A673 (cell line): ENCODE data around the gene TMEM81. TPM values are rescaled to one million over a fixed set of nuclear protein-coding genes. Genes with fewer than 3 reads are reported as not detected.

Source experiments
- BruUV-seq: library from RNA; stranded (reverse); fragments of 400-500 nt; replicated peaks from 2 replicates; lab custom pipeline; 2021; lab: Mats Ljungman, UMichigan
- CTCF ChIA-PET: fragments of 300-600 bp; sonication (Branson Sonifier 250); formaldehyde crosslinking; loops from one replicate; lab custom pipeline; 2022; ENCODE audit warnings: antibody characterized with exemption; lab: Charles Lee
- POLR2A ChIA-PET: fragments of 300-600 bp; sonication (Branson Sonifier 250); formaldehyde crosslinking; loops from one replicate; lab custom pipeline; 2022; ENCODE audit warnings: antibody characterized with exemption; ENCODE audit not compliant: low non-redundant PET; lab: Charles Lee
- DNase-seq: peaks from one replicate; pipeline ENCODE4 v3.0.0-alpha.2; 2015; ENCODE audit warnings: low spot score
- H3K27ac ChIP-seq: fragments of 200-600 bp; sonication (generic); 2 replicates; pipeline ENCODE4 v1.5.1; 2016; ENCODE audit warnings: mixed run types, low read depth, mild to moderate bottlenecking, mixed read lengths, antibody characterized with exemption, low read length; ENCODE audit not compliant: poor library complexity, severe bottlenecking
- H3K27me3 ChIP-seq: fragments of 200-600 bp; sonication (generic); replicated peaks from 2 replicates; pipeline ENCODE4 v1.6.1; 2017; ENCODE audit warnings: mixed run types, low read depth, mild to moderate bottlenecking, mixed read lengths, antibody characterized with exemption, low read length; ENCODE audit not compliant: insufficient read depth, poor library complexity
- H3K36me3 ChIP-seq: fragments of 200-600 bp; sonication (generic); 2 replicates; pipeline ENCODE4 v1.6.1; 2016; ENCODE audit warnings: mixed run types, mild to moderate bottlenecking, mixed read lengths, antibody characterized with exemption, low read length; ENCODE audit not compliant: insufficient read depth, poor library complexity, severe bottlenecking
- H3K4me1 ChIP-seq: fragments of 200-600 bp; sonication (generic); 2 replicates; pipeline ENCODE4 v1.6.1; 2017; ENCODE audit warnings: mixed run types, mild to moderate bottlenecking, mixed read lengths, antibody characterized with exemption, low read length; ENCODE audit not compliant: insufficient read depth, poor library complexity, severe bottlenecking
- H3K4me3 ChIP-seq: fragments of 200-600 bp; sonication (generic); 2 replicates; pipeline ENCODE4 v1.5.1; 2016; ENCODE audit warnings: low read depth, mixed run types, mild to moderate bottlenecking, mixed read lengths, low read length; ENCODE audit not compliant: poor library complexity, severe bottlenecking
- H3K9me3 ChIP-seq: fragments of 200-600 bp; sonication (generic); 2 replicates; pipeline ENCODE4 v1.6.1; 2016; ENCODE audit warnings: mixed run types, low read depth, mild to moderate bottlenecking, mixed read lengths, antibody characterized with exemption, low read length; ENCODE audit not compliant: poor library complexity, severe bottlenecking
- EZH2 ChIP-seq: fragments of 200-600 bp; sonication (generic); IDR thresholded peaks from 2 replicates; pipeline ENCODE4 v1.6.1; 2017; ENCODE audit warnings: borderline replicate concordance, low read depth, mild to moderate bottlenecking, mixed read lengths, antibody characterized with exemption, low read length; ENCODE audit not compliant: poor library complexity, severe bottlenecking
- intact Hi-C: fragments of 100-400 bp; cut with micrococcal nuclease; formaldehyde crosslinking; loops from one replicate; pipeline ENCODE4 v1.10.0; 2022; ENCODE audit not compliant: unreplicated experiment
- total RNA-seq: library from RNA; stranded (reverse); gene quantifications from 2 replicates; pipeline ENCODE4 v1.2.3, GENCODE V29; 2021
- TF ChIP-seq, protein P1 (sequence below): fragments of 300-800, 200-600 bp; sonication (generic); conservative IDR thresholded peaks from 2 replicates; pipeline ENCODE4 v1.5.1; 2017; ENCODE audit warnings: low read depth, mild to moderate bottlenecking, antibody characterized with exemption, low read length, moderate library complexity, mixed read lengths

Gene TMEM81
- total RNA-seq, 1 experiment from 2014 or later: 5.4 TPM

DNA sequence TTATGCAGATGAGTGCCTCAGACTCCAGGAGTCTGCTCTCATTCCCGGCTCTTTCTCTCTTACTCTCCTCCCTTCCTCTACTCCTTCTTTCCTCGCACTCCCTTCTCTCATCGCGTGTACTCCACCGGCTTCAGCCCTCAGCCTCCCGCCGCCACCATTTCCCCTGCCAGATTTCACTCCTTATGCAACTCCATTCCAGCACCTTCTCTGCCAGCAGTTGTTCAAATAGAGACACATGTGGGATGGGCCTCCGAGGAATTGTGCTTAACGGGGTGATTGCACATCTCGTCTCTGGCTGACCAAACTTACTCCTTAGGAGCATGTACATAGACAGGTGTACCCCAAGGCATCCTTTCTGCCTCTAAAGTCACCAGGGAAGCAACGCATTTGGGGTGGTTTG, 39.1 kb downstream of the TMEM81 start:
- no peak for DNase-seq
- intact Hi-C loops: no loop called here
- ChIA-PET CTCF (no interaction called here), POLR2A (no interaction called here)
- H3K4me3 ChIP-seq: no peak overlapping the region
- H3K4me1 ChIP-seq: no peaks in the 10 kb centered on the region
- no peak for TF ChIP-seq EZH2
- TF ChIP-seq, protein P1, sequence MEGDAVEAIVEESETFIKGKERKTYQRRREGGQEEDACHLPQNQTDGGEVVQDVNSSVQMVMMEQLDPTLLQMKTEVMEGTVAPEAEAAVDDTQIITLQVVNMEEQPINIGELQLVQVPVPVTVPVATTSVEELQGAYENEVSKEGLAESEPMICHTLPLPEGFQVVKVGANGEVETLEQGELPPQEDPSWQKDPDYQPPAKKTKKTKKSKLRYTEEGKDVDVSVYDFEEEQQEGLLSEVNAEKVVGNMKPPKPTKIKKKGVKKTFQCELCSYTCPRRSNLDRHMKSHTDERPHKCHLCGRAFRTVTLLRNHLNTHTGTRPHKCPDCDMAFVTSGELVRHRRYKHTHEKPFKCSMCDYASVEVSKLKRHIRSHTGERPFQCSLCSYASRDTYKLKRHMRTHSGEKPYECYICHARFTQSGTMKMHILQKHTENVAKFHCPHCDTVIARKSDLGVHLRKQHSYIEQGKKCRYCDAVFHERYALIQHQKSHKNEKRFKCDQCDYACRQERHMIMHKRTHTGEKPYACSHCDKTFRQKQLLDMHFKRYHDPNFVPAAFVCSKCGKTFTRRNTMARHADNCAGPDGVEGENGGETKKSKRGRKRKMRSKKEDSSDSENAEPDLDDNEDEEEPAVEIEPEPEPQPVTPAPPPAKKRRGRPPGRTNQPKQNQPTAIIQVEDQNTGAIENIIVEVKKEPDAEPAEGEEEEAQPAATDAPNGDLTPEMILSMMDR: no peak
- no peak overlapping the region for H3K27ac ChIP-seq
- H3K36me3 ChIP-seq: no peaks in the 10 kb centered on the region
- H3K27me3 ChIP-seq: peaks cover 65% of the 10 kb centered on the region
- BruUV-seq: no TSS peak
- H3K9me3 ChIP-seq: no peaks in the 10 kb centered on the region

DNA sequence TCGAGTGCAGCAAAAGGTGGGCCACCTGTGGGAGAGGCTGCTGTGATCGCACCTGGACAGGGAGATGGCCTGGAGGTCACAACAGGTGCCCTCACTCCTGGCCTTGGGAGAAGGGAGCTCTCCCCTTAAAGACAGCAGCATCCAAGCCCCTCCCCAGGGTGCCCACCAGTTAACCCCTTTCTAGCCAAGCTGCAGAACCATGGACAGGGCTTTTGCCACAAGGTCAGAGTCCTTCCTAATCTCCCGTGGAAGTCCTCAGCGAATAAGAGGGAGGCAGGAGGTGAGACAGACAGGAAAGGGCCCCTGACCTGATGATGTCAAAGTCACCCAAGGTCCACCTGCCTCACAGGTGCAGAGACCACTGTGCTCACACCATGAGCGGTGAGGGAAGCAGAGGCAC, 39.5 kb downstream of the TMEM81 start:
- no peaks in the 10 kb centered on the region for H3K9me3 ChIP-seq
- H3K4me3 ChIP-seq: no peak overlapping the region
- TF ChIP-seq EZH2: no peak
- TF ChIP-seq, protein P1: no peak
- ChIA-PET CTCF (no interaction called here), POLR2A (no interaction called here)
- no peak for DNase-seq
- H3K27me3 ChIP-seq: peaks cover 69% of the 10 kb centered on the region
- no peaks in the 10 kb centered on the region for H3K4me1 ChIP-seq
- H3K36me3 ChIP-seq: no peaks in the 10 kb centered on the region
- no TSS peak for BruUV-seq
- H3K27ac ChIP-seq: no peak overlapping the region
- intact Hi-C loops: no loop called here

DNA sequence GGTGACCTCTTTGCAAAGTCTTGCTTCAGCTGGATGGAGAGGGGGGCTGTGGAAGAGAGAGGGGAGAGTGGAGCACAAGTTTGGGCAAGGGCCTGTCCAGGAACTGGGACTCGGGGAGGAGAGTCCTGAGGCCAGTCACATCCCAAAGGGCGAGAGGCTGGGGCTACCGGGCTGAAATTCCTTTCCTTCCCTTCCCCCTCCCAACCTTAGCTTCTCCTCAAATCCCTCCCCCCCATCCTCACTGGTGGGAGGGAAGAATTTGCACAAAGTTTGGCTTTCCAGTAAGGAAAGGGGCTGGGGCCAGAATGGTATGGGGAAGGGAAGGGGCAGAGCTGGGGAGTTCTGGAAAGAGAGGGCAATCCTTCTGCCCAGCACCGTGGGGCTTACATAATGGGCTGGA, 40.4 kb downstream of the TMEM81 start:
- no TSS peak for BruUV-seq
- no peaks in the 10 kb centered on the region for H3K4me1 ChIP-seq
- TF ChIP-seq EZH2: no peak
- TF ChIP-seq, protein P1: no peak

More for the DNA sequence above, 40.4 kb downstream of the TMEM81 start:
- Histone ChIP-seq H3K9me3 (no peaks in the 10 kb centered on the region), H3K4me3 (no peak overlapping the region), H3K36me3 (no peaks in the 10 kb centered on the region), H3K27ac (no peak overlapping the region), H3K27me3 (peaks cover 78% of the 10 kb centered on the region)
- no peak for DNase-seq
- ChIA-PET POLR2A (no interaction called here), CTCF (interaction anchor here (0.8 kb wide), 1 partner anchor 55 kb away, joined by 3 read pairs; no protein-coding TSS in a partner anchor)
- intact Hi-C loops: no loop called here
